TTC549 (cell line): ENCODE data around the gene PKP3.
"Not testable (repeated sequence)": the region's sequence is repeated elsewhere in the genome, so short reads cannot be mapped to it uniquely, and the experiment has no call there.

Experiments used
- FAIRE-seq: peaks from 2 replicates; lab custom pipeline; 2012; peaks lifted over from hg19 to GRCh38; lab: Jason Lieb, UNC

The PKP3 gene

GRCh38 chr11:394034-394857 is at the start of gene PKP3:
TSS of gene PKP3 (plus strand) at chr11:394209. CDS start at chr11:394293, 84 bp downstream.
- FAIRE-seq = no peak

- no peak for FAIRE-seq
These were observed 49.0 kb upstream of the PKP3 start for GRCh38 chr11:344836-345578.

GRCh38 chr11:346529-346928 is 47.5 kb upstream of the PKP3 start:
- FAIRE-seq = no peak

GRCh38 chr11:349270-349954 is 44.6 kb upstream of the PKP3 start:
- not testable (repeated sequence) for FAIRE-seq

GRCh38 chr11:350033-350722 is 43.8 kb upstream of the PKP3 start:
- FAIRE-seq = not testable (repeated sequence)

GRCh38 chr11:350723-351255 is 43.2 kb upstream of the PKP3 start:
- no peak for FAIRE-seq

- no peak for FAIRE-seq
These were observed 42.6 kb upstream of the PKP3 start for GRCh38 chr11:351411-351810.

GRCh38 chr11:352456-353031 is 41.5 kb upstream of the PKP3 start:
- no peak for FAIRE-seq

- no peak for FAIRE-seq
These were observed 40.7 kb upstream of the PKP3 start for GRCh38 chr11:353179-353873.

- no peak for FAIRE-seq
These were observed 38.2 kb upstream of the PKP3 start for GRCh38 chr11:355581-356458.

GRCh38 chr11:356610-357009 is 37.4 kb upstream of the PKP3 start:
- no peak for FAIRE-seq

GRCh38 chr11:357582-357981 is 36.4 kb upstream of the PKP3 start:
- FAIRE-seq = no peak

GRCh38 chr11:358129-358800 is 35.7 kb upstream of the PKP3 start:
- FAIRE-seq = no peak

GRCh38 chr11:359181-359714 is 34.8 kb upstream of the PKP3 start:
- no peak for FAIRE-seq

- no peak for FAIRE-seq
These were observed 33.4 kb upstream of the PKP3 start for GRCh38 chr11:360326-361280.

- no peak for FAIRE-seq
These were observed 31.2 kb upstream of the PKP3 start for GRCh38 chr11:362642-363442.

GRCh38 chr11:363443-363805 is 30.6 kb upstream of the PKP3 start:
- not testable (repeated sequence) for FAIRE-seq
